ENCODE results near the gene CEP135. TPM values are rescaled to one million over a fixed set of nuclear protein-coding genes. Genes with fewer than 3 reads are reported as not detected.

Gene CEP135
- total RNA-seq, 2 experiments from 2014 or later = 21.6 to 32.7 TPM

- POLR2A ChIA-PET = interaction anchor here (1.2 to 2.7 kb wide), 2 partner anchors 11 to 12 kb away, joined by 5 to 13 read pairs; no protein-coding TSS in a partner anchor
- H3K4me1 ChIP-seq (ENCODE audit: insufficient read depth, low read length, poor library complexity, severe bottlenecking) = no peaks in the 10 kb centered on the region
- H3K4me3 ChIP-seq (ENCODE audit: low read depth, low read length, poor library complexity, severe bottlenecking) = no peak overlapping the region
- no peak overlapping the region for H2AFZ ChIP-seq (ENCODE audit: low read length)
- H3K27ac ChIP-seq (ENCODE audit: low read depth, low read length, poor library complexity, severe bottlenecking) = no peak overlapping the region
- no peaks in the 10 kb centered on the region for H3K36me3 ChIP-seq (ENCODE audit: insufficient read depth, low read length)
- TF ChIP-seq EZH2phosphoT487 (IDR thresholded peaks at IDR 0.05; ENCODE audit: borderline replicate concordance, low read depth, low read length) = no peak
- TF ChIP-seq CTCF (conservative IDR thresholded peaks at IDR 0.05; ENCODE audit: low read length) = no peak
- BruUV-seq (replicated peaks) = no TSS peak
- H3K79me2 ChIP-seq (ENCODE audit: insufficient read depth, low read depth, low read length) = no peaks in the 10 kb centered on the region
- H3K9me2 ChIP-seq (ENCODE audit: insufficient read depth, low read length) = no peaks in the 10 kb centered on the region
- no peak for DNase-seq (ENCODE audit: low spot score)
- no peak overlapping the region for H3K4me2 ChIP-seq (ENCODE audit: low read length)
- H3K9me3 ChIP-seq (ENCODE audit: low read length) = no peaks in the 10 kb centered on the region
- CTCF ChIA-PET (ENCODE audit: unreplicated experiment) = no interaction called here
- peaks cover 6% of the 10 kb centered on the region; the same call in 1 of the 2 replicates for H4K20me1 ChIP-seq (ENCODE audit: insufficient read depth, low read length)
- intact Hi-C loops (cut with micrococcal nuclease; ENCODE audit: unreplicated experiment) = no loop called here
Observed at GRCh38 chr4:56062526-56063145, 113.9 kb downstream of the CEP135 start.

GRCh38 chr4:56066493-56066892 is 117.7 kb downstream of the CEP135 start:
- intact Hi-C loops (cut with micrococcal nuclease; ENCODE audit: unreplicated experiment) = no loop called here

More at GRCh38 chr4:56066493-56066892, 117.7 kb downstream of the CEP135 start:
- Histone ChIP-seq H3K4me3 (ENCODE audit: low read depth, low read length, poor library complexity, severe bottlenecking) (no peak overlapping the region), H2AFZ (ENCODE audit: low read length) (no peak overlapping the region), H3K9me3 (ENCODE audit: low read length) (no peaks in the 10 kb centered on the region), H3K79me2 (ENCODE audit: insufficient read depth, low read depth, low read length) (no peaks in the 10 kb centered on the region), H3K4me2 (ENCODE audit: low read length) (no peak overlapping the region), H4K20me1 (ENCODE audit: insufficient read depth, low read length) (peaks cover 6% of the 10 kb centered on the region; the same call in 1 of the 2 replicates), H3K4me1 (ENCODE audit: insufficient read depth, low read length, poor library complexity, severe bottlenecking) (no peaks in the 10 kb centered on the region), H3K9me2 (ENCODE audit: insufficient read depth, low read length) (no peaks in the 10 kb centered on the region), H3K36me3 (ENCODE audit: insufficient read depth, low read length) (no peaks in the 10 kb centered on the region), H3K27ac (ENCODE audit: low read depth, low read length, poor library complexity, severe bottlenecking) (no peak overlapping the region)
- no TSS peak for BruUV-seq (replicated peaks)
- CTCF ChIA-PET (ENCODE audit: unreplicated experiment) = no interaction called here
- POLR2A ChIA-PET = interaction anchor here (0.7 to 1.1 kb wide), 2 partner anchors 16 to 198 kb away, joined by 3 read pairs; no protein-coding TSS in a partner anchor
- no peak for DNase-seq (ENCODE audit: low spot score)
- TF ChIP-seq EZH2phosphoT487 (IDR thresholded peaks at IDR 0.05; ENCODE audit: borderline replicate concordance, low read depth, low read length) (no peak), CTCF (conservative IDR thresholded peaks at IDR 0.05; ENCODE audit: low read length) (no peak)

All from OCI-LY7 (cell line).